Smooth muscle cell (in vitro differentiated cells): ENCODE results near the gene USH2A. TPM values are rescaled to one million over a fixed set of nuclear protein-coding genes. Genes with fewer than 3 reads are reported as not detected.

Source experiments
- DNase-seq: peaks from one replicate; lab custom pipeline; 2025; ENCODE audit not compliant: unreplicated experiment; lab: John Stamatoyannopoulos, UW
- H2AFZ ChIP-seq: fragments of 200-600 bp; sonication (generic); 2 replicates; pipeline ENCODE4 v1.6.0; 2016; ENCODE audit warnings: antibody characterized with exemption, low read depth, mild to moderate bottlenecking
- H3F3A ChIP-seq: fragments of 200-600 bp; sonication (generic); 2 replicates; pipeline ENCODE4 v1.6.0; 2017; ENCODE audit warnings: antibody characterized with exemption, low read depth
- H3K27ac ChIP-seq: fragments of 200-600 bp; sonication (generic); 2 replicates; pipeline ENCODE4 v1.5.1; 2016; ENCODE audit warnings: low read depth, mild to moderate bottlenecking
- H3K27me3 ChIP-seq: fragments of 200-600 bp; sonication (generic); 2 replicates; pipeline ENCODE4 v1.6.1; 2016; ENCODE audit warnings: low read depth, mild to moderate bottlenecking
- H3K36me3 ChIP-seq: fragments of 200-600 bp; sonication (generic); 2 replicates; pipeline ENCODE4 v1.5.1; 2016; ENCODE audit warnings: low read depth
- H3K4me1 ChIP-seq: fragments of 200-600 bp; sonication (generic); 2 replicates; pipeline ENCODE4 v1.5.1; 2016; ENCODE audit warnings: low read depth
- H3K4me2 ChIP-seq: fragments of 200-600 bp; sonication (generic); 2 replicates; pipeline ENCODE4 v1.6.0; 2016; ENCODE audit warnings: mild to moderate bottlenecking
- H3K4me3 ChIP-seq: fragments of 200-600 bp; sonication (generic); 2 replicates; pipeline ENCODE4 v1.5.1; 2016; ENCODE audit warnings: mild to moderate bottlenecking
- H3K79me2 ChIP-seq: fragments of 200-600 bp; sonication (generic); 2 replicates; pipeline ENCODE4 v1.6.0; 2016; ENCODE audit warnings: low read depth, mild to moderate bottlenecking
- H3K9ac ChIP-seq: fragments of 200-600 bp; sonication (generic); 2 replicates; pipeline ENCODE4 v1.6.0; 2016; ENCODE audit warnings: low read depth
- H3K9me3 ChIP-seq: fragments of 200-600 bp; sonication (generic); replicated peaks from 2 replicates; pipeline ENCODE4 v1.5.1; 2016; ENCODE audit warnings: low read depth
- H4K20me1 ChIP-seq: fragments of 200-600 bp; sonication (generic); 2 replicates; pipeline ENCODE4 v1.6.0; 2016; ENCODE audit warnings: low read depth
- CTCF ChIP-seq: fragments of 200-600 bp; sonication (generic); IDR thresholded peaks from 2 replicates; pipeline ENCODE4 v1.5.1; 2017; ENCODE audit warnings: borderline replicate concordance, mild to moderate bottlenecking, antibody characterized with exemption; ENCODE audit not compliant: insufficient read depth, poor library complexity, severe bottlenecking
- WGBS: methylation state at CpG from one replicate; pipeline ENCODE4 v1.1.7; 2016; ENCODE audit warnings: low lambda C conversion rate; 5-methylcytosine and 5-hydroxymethylcytosine counted together
- polyA plus RNA-seq: library from polyadenylated mRNA; unstranded; fragments of >200 nt; fragmentation: Nextera tagmentation; extraction: Ambion mirVana; gene quantifications from 2 replicates; pipeline ENCODE4 v1.2.1, GENCODE V29; 2016
- total RNA-seq: library from RNA; depleted of rRNA; stranded (reverse); fragments of >200 nt; gene quantifications from 2 replicates; pipeline ENCODE4 v1.2.3, GENCODE V29; 2014

The USH2A gene
- total and polyA plus RNA-seq, 2 experiments from 2014 or later, result under 0.01 TPM; not detected in 1

GRCh38 chr1:216457356-216457755 lies 34.1 kb upstream of the USH2A start:
- H3K4me2 ChIP-seq, result peak overlapping the region; percentile 59
- no peaks in the 10 kb centered on the region for H4K20me1 ChIP-seq
- peaks cover 11% of the 10 kb centered on the region for H3F3A ChIP-seq
- H3K79me2 ChIP-seq, result no peaks in the 10 kb centered on the region
- no peak overlapping the region for H2AFZ ChIP-seq
- no peak for DNase-seq
- H3K27ac ChIP-seq, result peak overlapping the region; percentile 86
- H3K4me1 ChIP-seq, result peaks cover 14% of the 10 kb centered on the region
- H3K4me3 ChIP-seq, result no peak overlapping the region
- H3K9ac ChIP-seq, result peak overlapping the region; percentile 20
- no peak for TF ChIP-seq CTCF
- H3K9me3 ChIP-seq, result no peaks in the 10 kb centered on the region
- H3K36me3 ChIP-seq, result no peaks in the 10 kb centered on the region
- H3K27me3 ChIP-seq, result no peaks in the 10 kb centered on the region

GRCh38 chr1:216456682-216457081 lies 33.4 kb upstream of the USH2A start:
- Histone ChIP-seq H3K9me3 (no peaks in the 10 kb centered on the region), H3K27ac (peak overlapping the region; percentile 86), H2AFZ (no peak overlapping the region), H3K27me3 (no peaks in the 10 kb centered on the region), H3K4me1 (peaks cover 14% of the 10 kb centered on the region), H4K20me1 (no peaks in the 10 kb centered on the region), H3K4me3 (no peak overlapping the region), H3K9ac (no peak overlapping the region), H3K79me2 (no peaks in the 10 kb centered on the region), H3K36me3 (no peaks in the 10 kb centered on the region), H3K4me2 (peak overlapping the region; percentile 59), H3F3A (peaks cover 9% of the 10 kb centered on the region)
- no peak for DNase-seq
- WGBS, result 7% methylated on average over 3 of the region's 3 CpGs
- no peak for TF ChIP-seq CTCF

- Histone ChIP-seq H3F3A (peaks cover 5% of the 10 kb centered on the region), H3K9me3 (no peaks in the 10 kb centered on the region), H3K4me3 (no peak overlapping the region), H3K36me3 (no peaks in the 10 kb centered on the region), H4K20me1 (no peaks in the 10 kb centered on the region), H3K79me2 (no peaks in the 10 kb centered on the region), H3K9ac (no peak overlapping the region), H3K4me1 (peaks cover 14% of the 10 kb centered on the region), H2AFZ (no peak overlapping the region), H3K27me3 (no peaks in the 10 kb centered on the region), H3K27ac (no peak overlapping the region), H3K4me2 (no peak overlapping the region)
- DNase-seq, result no peak
- 76% methylated on average over 2 of the region's 2 CpGs for WGBS
- no peak for TF ChIP-seq CTCF
These were observed 30.5 kb upstream of the USH2A start for GRCh38 chr1:216453777-216454176.

- Histone ChIP-seq H3K4me2 (no peak overlapping the region), H3F3A (no peaks in the 10 kb centered on the region), H3K4me3 (no peak overlapping the region), H2AFZ (no peak overlapping the region), H3K79me2 (no peaks in the 10 kb centered on the region), H3K4me1 (no peaks in the 10 kb centered on the region), H3K9ac (no peak overlapping the region), H3K36me3 (no peaks in the 10 kb centered on the region), H3K9me3 (no peaks in the 10 kb centered on the region), H4K20me1 (no peaks in the 10 kb centered on the region), H3K27me3 (no peaks in the 10 kb centered on the region), H3K27ac (no peak overlapping the region)
- DNase-seq, result no peak
- 90% methylated on average over 3 of the region's 3 CpGs for WGBS
- no peak for TF ChIP-seq CTCF
These were observed 27.0 kb upstream of the USH2A start for GRCh38 chr1:216450227-216450626.
